K562 (cell line): ENCODE results near the gene DNMT3A.

ENCODE experiments used
- CTCF ChIP-seq, 3 experiments: IDR thresholded peaks in 2 of 3; conservative IDR thresholded peaks in 1 of 3; 2 replicates each; pipeline ENCODE4 v1.5.1; 2011 to 2012; ENCODE audit warnings: low read length in 3 of 3, mild to moderate bottlenecking in 3 of 3, control low read depth in 2 of 3, improper control_type of control experiment in 1 of 3, inconsistent platforms in 1 of 3, low read depth in 1 of 3, mixed read lengths in 1 of 3, moderate library complexity in 1 of 3; ENCODE audit not compliant: insufficient read depth in 2 of 3
- HNRNPK ChIP-seq: fragments of 200-400 bp; formaldehyde crosslinking; IDR thresholded peaks from one replicate; pipeline ENCODE4 v1.6.1; 2018; ENCODE audit warnings: mild to moderate bottlenecking, low read depth, low read length; ENCODE audit not compliant: poor library complexity, severe bottlenecking
- NFRKB ChIP-seq: fragments of 450-650 bp; IDR thresholded peaks from 2 replicates; pipeline ENCODE4 v1.6.1; 2016; ENCODE audit warnings: low read depth
- POLR2A ChIP-seq: fragments of 450-650 bp; conservative IDR thresholded peaks from 2 replicates; pipeline ENCODE4 v1.6.1; 2016
- RBBP5 ChIP-seq: fragments of 200-600 bp; sonication (generic); IDR thresholded peaks from 2 replicates; pipeline ENCODE4 v1.6.1; 2012; ENCODE audit warnings: borderline replicate concordance, mild to moderate bottlenecking, low read length, control low read depth, inconsistent platforms; ENCODE audit not compliant: insufficient read depth, poor library complexity, severe bottlenecking
- ZNF23 ChIP-seq: fragments of 250-450 bp; sonication (Bioruptor Pico); IDR thresholded peaks from 2 replicates; pipeline ENCODE4 v1.4.0; 2020; ENCODE audit warnings: mild to moderate bottlenecking
- ZNF655 ChIP-seq: fragments of 250-450 bp; sonication (Bioruptor Pico); IDR thresholded peaks from 2 replicates; pipeline ENCODE4 v1.5.0; 2021
- TF ChIP-seq, protein P1 (sequence below): sonication (generic); formaldehyde crosslinking; IDR thresholded peaks from 2 replicates; pipeline ENCODE4 v1.9.0; 2022; ENCODE audit warnings: mild to moderate bottlenecking, missing genetic modification reagents
- TF ChIP-seq, protein P2 (sequence below): IDR thresholded peaks from 2 replicates; pipeline ENCODE4 v1.6.1; 2016; ENCODE audit warnings: missing genetic modification characterization, missing compliant biosample characterization
- TF ChIP-seq, protein P3 (sequence below): fragments of 450-650 bp; formaldehyde crosslinking; IDR thresholded peaks from 2 replicates; pipeline ENCODE4 v1.4.0; 2022; ENCODE audit warnings: mild to moderate bottlenecking, moderate library complexity

DNA sequence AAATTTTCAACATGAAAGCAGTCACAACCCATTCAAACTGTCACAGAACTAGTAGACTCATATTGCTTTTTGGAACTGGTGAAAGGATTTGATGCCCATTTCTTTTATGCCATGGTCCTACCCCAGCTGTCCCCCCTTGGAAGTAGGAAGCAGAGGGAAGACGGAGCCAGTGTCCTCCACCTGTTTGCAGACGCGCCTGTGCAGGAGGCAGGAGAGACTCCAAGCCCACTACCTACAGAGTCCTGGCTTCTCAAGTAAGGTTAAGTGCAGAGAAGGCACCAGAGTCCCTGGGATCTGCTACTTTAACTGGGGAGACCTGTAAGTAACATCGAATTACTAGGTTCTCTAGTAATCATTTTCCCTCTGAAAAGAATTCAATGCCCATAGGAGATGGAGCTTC, 32.7 kb upstream of the DNMT3A start:
- TF ChIP-seq, protein P1, sequence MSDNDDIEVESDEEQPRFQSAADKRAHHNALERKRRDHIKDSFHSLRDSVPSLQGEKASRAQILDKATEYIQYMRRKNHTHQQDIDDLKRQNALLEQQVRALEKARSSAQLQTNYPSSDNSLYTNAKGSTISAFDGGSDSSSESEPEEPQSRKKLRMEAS (CRISPR knock-in tag) = no peak
- TF ChIP-seq NFRKB (no peak), HNRNPK (no peak), ZNF655 (CRISPR knock-in tag) (no peak), CTCF (IDR thresholded peaks at IDR 0.05 in 2 of 3, conservative IDR thresholded peaks at IDR 0.05 in 1 of 3; ENCODE audit: insufficient read depth in 2 of 3, low read depth in 1 of 3, low read length in 3 of 3) (no peak), RBBP5 (no peak), ZNF23 (CRISPR knock-in tag) (no peak), POLR2A (no peak)
- TF ChIP-seq, protein P2, sequence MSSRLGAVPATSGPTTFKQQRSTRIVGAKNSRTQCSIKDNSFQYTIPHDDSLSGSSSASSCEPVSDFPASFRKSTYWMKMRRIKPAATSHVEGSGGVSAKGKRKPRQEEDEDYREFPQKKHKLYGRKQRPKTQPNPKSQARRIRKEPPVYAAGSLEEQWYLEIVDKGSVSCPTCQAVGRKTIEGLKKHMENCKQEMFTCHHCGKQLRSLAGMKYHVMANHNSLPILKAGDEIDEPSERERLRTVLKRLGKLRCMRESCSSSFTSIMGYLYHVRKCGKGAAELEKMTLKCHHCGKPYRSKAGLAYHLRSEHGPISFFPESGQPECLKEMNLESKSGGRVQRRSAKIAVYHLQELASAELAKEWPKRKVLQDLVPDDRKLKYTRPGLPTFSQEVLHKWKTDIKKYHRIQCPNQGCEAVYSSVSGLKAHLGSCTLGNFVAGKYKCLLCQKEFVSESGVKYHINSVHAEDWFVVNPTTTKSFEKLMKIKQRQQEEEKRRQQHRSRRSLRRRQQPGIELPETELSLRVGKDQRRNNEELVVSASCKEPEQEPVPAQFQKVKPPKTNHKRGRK (tag) = no peak
- TF ChIP-seq, protein P3, sequence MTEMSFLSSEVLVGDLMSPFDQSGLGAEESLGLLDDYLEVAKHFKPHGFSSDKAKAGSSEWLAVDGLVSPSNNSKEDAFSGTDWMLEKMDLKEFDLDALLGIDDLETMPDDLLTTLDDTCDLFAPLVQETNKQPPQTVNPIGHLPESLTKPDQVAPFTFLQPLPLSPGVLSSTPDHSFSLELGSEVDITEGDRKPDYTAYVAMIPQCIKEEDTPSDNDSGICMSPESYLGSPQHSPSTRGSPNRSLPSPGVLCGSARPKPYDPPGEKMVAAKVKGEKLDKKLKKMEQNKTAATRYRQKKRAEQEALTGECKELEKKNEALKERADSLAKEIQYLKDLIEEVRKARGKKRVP (CRISPR knock-in tag) = no peak
